Aorta (tissue), 5 donors: ENCODE measurements around the gene RASAL1. TPM values are rescaled to one million over a fixed set of nuclear protein-coding genes. Genes with fewer than 3 reads are reported as not detected.
A peak's percentile ranks its signal among the peaks of the same experiment; 100 is the strongest.

ENCODE experiments used
- ATAC-seq: fragments of 200-7000 bp; cut with Tn5 transposase; one replicate; pipeline ENCODE4 v1.9.1; 2022; ENCODE audit warnings: moderate library complexity; ENCODE audit not compliant: low FRiP score
- DNase-seq, 2 donors: peaks; one replicate each; pipeline ENCODE4 v3.0.0-alpha.2; 2020
- H3K27ac ChIP-seq, 2 donors: one replicate each; pipeline ENCODE4 v1.5.1; 2013; ENCODE audit warnings: low read length in 2 of 2, mild to moderate bottlenecking in 2 of 2, moderate library complexity in 2 of 2, control low read depth in 1 of 2, inconsistent platforms in 1 of 2, low read depth in 1 of 2
- H3K27me3 ChIP-seq, 2 donors: one replicate each; pipeline ENCODE4 v1.6.1; 2013; ENCODE audit warnings: control low read depth in 1 of 2, low read length in 1 of 2, mild to moderate bottlenecking in 1 of 2, moderate library complexity in 1 of 2; ENCODE audit not compliant: insufficient read depth in 2 of 2, control insufficient read depth in 1 of 2
- H3K36me3 ChIP-seq, 2 donors: one replicate each; pipeline ENCODE4 v1.6.1; 2013; ENCODE audit warnings: control low read depth in 1 of 2, low read length in 1 of 2, mild to moderate bottlenecking in 1 of 2; ENCODE audit not compliant: insufficient read depth in 2 of 2, control insufficient read depth in 1 of 2
- H3K4me1 ChIP-seq, 2 donors: one replicate each; pipeline ENCODE4 v1.6.1; 2013; ENCODE audit warnings: low read length in 2 of 2, control low read depth in 1 of 2, mild to moderate bottlenecking in 1 of 2, moderate library complexity in 1 of 2; ENCODE audit not compliant: insufficient read depth in 2 of 2, control insufficient read depth in 1 of 2
- H3K4me3 ChIP-seq, 2 donors: one replicate each; pipeline ENCODE4 v1.5.1; 2013; ENCODE audit warnings: low read length in 2 of 2, control low read depth in 1 of 2, mild to moderate bottlenecking in 1 of 2
- H3K9me3 ChIP-seq: one replicate; pipeline ENCODE4 v1.6.1; 2013; ENCODE audit warnings: mild to moderate bottlenecking, low read length; ENCODE audit not compliant: control insufficient read depth
- WGBS, 2 donors: extraction: QIAGEN DNeasy Blood & Tissue Kit; methylation state at CpG; one replicate each; pipeline ENCODE4 v1.1.7; 2013; 5-methylcytosine and 5-hydroxymethylcytosine counted together
- intact Hi-C, 2 donors: fragments of 100-400 bp; cut with DNase I; formaldehyde crosslinking; loops; one replicate each; pipeline versions ENCODE4 v1.14.2 to v1.15.0; 2022
- long read RNA-seq, 2 donors: library from polyadenylated mRNA; unstranded; transcript quantifications; one replicate each; pipeline ENCODE4 v2.0.0, GENCODE V29; 2020 to 2021
- polyA plus RNA-seq, 2 donors: library from polyadenylated mRNA; stranded (reverse); fragments of 200-250 nt; gene quantifications; one replicate each; pipeline ENCODE4 v1.2.3, GENCODE V29; 2013
- total RNA-seq, 2 donors: library from RNA; stranded (reverse); fragmentation: NEBNext Ultra II Directional; extraction: Animal tissue kit (Norgen Biotek cat#: 25700); gene quantifications; one replicate each; pipeline ENCODE4 v1.2.1, GENCODE V29; 2021
- donor health status: healthy with polysubstance abuse.
- donor health status: Bipolar disorder and iron deficiency.
- donor health status: DM: no; HTN: no; CAD: no.
- donor health status: DM: no; HTN: no; CAD: no.
- donor health status: DM: yes; HTN: yes; CAD: no.

RASAL1 gene
- total RNA-seq (not detected), polyA plus RNA-seq (not detected)
- long read RNA-seq, donor 1 = 0 reads
- long read RNA-seq, donor 2 = 0 reads

GRCh38 chr12:113135178-113136127 is at the start of gene RASAL1:
Gene RASAL1 (minus strand): TSS chr12:113135761. CDS start chr12:113135462, 299 bp downstream.
- H3K9me3 ChIP-seq = no peaks in the 10 kb centered on the region
- H3K27me3 ChIP-seq = no peaks in the 10 kb centered on the region
- WGBS, 2 donors = 3% methylated on average over 61 to 68 of the region's 68 CpGs
- H3K4me1 ChIP-seq = no peaks in the 10 kb centered on the region
- DNase-seq (peak in 1 of 2 donors; percentile 75), ATAC-seq (no peak)
- no peak within 1 kb of the TSS for H3K27ac ChIP-seq
- no peaks in the 10 kb centered on the region for H3K36me3 ChIP-seq
- H3K4me3 ChIP-seq = no peak within 1 kb of the TSS
- intact Hi-C loops = no loop called here

- peak; percentile 95 for ATAC-seq
These were observed 49.3 kb upstream of the RASAL1 start for GRCh38 chr12:113184900-113185179.

GRCh38 chr12:113184098-113184899 is 48.7 kb upstream of the RASAL1 start:
- no peaks in the 10 kb centered on the region for H3K9me3 ChIP-seq
- no peaks in the 10 kb centered on the region for H3K27me3 ChIP-seq
- peak in 1 of 2 donors; percentile 86 for DNase-seq
- WGBS, 2 donors = 27 to 29% methylated on average over 26 of the region's 26 CpGs
- peak overlapping the region; percentile 16 to 63 for H3K4me3 ChIP-seq
- peaks cover 2% of the 10 kb centered on the region in 2 donors for H3K4me1 ChIP-seq
- H3K36me3 ChIP-seq = peaks cover 0 to 4% of the 10 kb centered on the region in 2 donors
- intact Hi-C loops = no loop called here
- no peak overlapping the region for H3K27ac ChIP-seq
- ATAC-seq = peak; percentile 77

More at GRCh38 chr12:113184900-113185179, 49.3 kb upstream of the RASAL1 start:
- H3K4me1 ChIP-seq = peaks cover 2% of the 10 kb centered on the region in 2 donors
- peak; percentile 93 to 95 for DNase-seq
- H3K4me3 ChIP-seq = peak overlapping the region; percentile 30 to 63
- 0% methylated on average over 20 of the region's 20 CpGs for WGBS, 2 donors
- H3K9me3 ChIP-seq = no peaks in the 10 kb centered on the region
- H3K36me3 ChIP-seq = peaks cover 0 to 2% of the 10 kb centered on the region in 2 donors
- intact Hi-C loops = loop anchor here in 1 of 2 donors (5.0 kb wide), 1 partner anchor 152 kb away; the partner anchor contains the start of gene SLC8B1
- H3K27me3 ChIP-seq = no peaks in the 10 kb centered on the region
- peak overlapping the region; percentile 47 to 77 for H3K27ac ChIP-seq

DNA sequence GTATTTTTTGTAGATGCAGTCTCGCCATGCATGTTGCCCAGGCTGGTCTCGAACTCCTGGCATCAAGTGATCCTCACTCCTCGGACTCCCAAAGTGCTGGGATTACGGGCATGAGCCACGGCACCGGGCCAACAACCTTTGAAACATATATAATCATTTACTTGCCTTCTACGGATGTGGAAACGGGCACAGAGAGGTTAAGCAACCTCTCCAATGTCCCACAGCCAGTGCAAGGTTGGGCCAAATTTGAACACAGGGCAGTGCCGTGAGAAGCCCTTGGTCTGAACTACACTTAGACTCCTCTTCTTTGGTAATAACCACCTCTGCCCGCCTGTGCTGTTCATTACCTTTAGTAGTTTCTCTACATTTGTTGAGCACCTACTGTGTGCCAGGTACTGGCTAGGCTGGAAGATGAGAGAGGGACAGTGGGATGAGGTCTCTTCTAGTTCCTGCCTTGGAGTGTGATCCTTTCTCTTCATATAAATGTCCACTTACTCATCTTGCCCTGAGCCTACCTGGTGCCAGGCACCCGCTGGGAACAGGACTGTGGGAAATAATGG is 47.5 kb upstream of the RASAL1 start:
- Histone ChIP-seq H3K4me1 (peaks cover 2% of the 10 kb centered on the region in 2 donors), H3K4me3 (no peak overlapping the region), H3K27me3 (no peaks in the 10 kb centered on the region), H3K27ac (no peak overlapping the region), H3K36me3 (peaks cover 0 to 8% of the 10 kb centered on the region in 2 donors), H3K9me3 (no peaks in the 10 kb centered on the region)
- ATAC-seq (no peak), DNase-seq (no peak)
- WGBS, 2 donors = 94% methylated on average over 11 of the region's 11 CpGs
- intact Hi-C loops = no loop called here

DNA sequence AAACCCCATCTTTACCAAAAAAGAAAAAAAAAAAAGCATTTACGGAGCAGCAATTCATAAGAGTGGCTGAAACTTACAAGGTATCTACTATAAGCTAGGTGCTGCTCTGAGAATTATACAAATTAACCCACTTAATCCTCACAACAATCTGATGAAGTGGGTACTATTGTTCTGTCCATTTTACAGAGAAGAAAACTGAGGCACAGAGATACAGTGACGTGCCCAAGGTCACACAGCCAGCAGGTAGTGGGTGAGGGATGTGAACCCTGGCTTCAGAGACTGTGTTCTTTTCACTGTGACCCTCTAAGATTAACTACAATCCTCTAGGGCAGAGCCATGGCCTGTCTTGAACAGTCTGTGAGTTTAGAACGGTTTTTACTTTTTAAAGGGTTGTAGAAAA is 46.4 kb upstream of the RASAL1 start:
- peaks cover 9 to 15% of the 10 kb centered on the region in 2 donors for H3K36me3 ChIP-seq
- H3K9me3 ChIP-seq = no peaks in the 10 kb centered on the region
- ATAC-seq = no peak
- H3K4me3 ChIP-seq = no peak overlapping the region
- no peak overlapping the region for H3K27ac ChIP-seq
- intact Hi-C loops = no loop called here
- no peaks in the 10 kb centered on the region for H3K27me3 ChIP-seq
- WGBS, 2 donors = 86 to 87% methylated on average over 3 of the region's 3 CpGs
- peaks cover 2% of the 10 kb centered on the region in 2 donors for H3K4me1 ChIP-seq
- no peak for DNase-seq

- Histone ChIP-seq H3K36me3 (peaks cover 9 to 20% of the 10 kb centered on the region in 2 donors), H3K4me3 (no peak overlapping the region), H3K9me3 (no peaks in the 10 kb centered on the region), H3K27ac (no peak overlapping the region), H3K27me3 (no peaks in the 10 kb centered on the region), H3K4me1 (peaks cover 0 to 2% of the 10 kb centered on the region in 2 donors)
- intact Hi-C loops = no loop called here
- ATAC-seq = no peak
- WGBS, 2 donors = 72 to 74% methylated on average over 4 of the region's 4 CpGs
- DNase-seq = no peak
These were observed 44.8 kb upstream of the RASAL1 start for GRCh38 chr12:113180333-113180732.

DNA sequence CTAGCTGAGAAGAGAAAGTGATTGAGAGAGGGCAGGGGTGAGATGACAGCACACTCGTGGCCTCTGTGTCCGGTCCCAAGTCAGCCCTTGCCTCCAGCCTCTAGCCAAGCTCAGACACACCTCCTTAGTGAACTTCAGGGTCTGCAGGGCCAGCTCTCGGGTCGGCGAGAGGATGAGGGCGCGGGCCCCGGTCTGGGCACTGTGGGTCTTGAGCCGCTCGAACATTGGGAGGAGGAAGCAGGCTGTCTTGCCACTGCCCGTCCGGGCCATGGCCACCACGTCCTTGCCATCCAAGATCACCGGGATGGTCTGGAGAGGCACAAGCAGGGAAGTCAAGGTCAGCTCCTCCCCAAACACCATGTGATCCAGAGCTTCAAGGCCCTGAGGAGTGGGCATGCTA is 43.5 kb upstream of the RASAL1 start:
- DNase-seq (peak in 1 of 2 donors; percentile 24), ATAC-seq (no peak)
- Histone ChIP-seq H3K4me3 (no peak overlapping the region), H3K27ac (no peak overlapping the region), H3K36me3 (peaks cover 9 to 20% of the 10 kb centered on the region in 2 donors), H3K9me3 (no peaks in the 10 kb centered on the region), H3K4me1 (peaks cover 0 to under 1% of the 10 kb centered on the region in 2 donors), H3K27me3 (no peaks in the 10 kb centered on the region)
- intact Hi-C loops = loop anchor here in 1 of 2 donors (5.0 kb wide), 1 partner anchor 132 kb away; no protein-coding TSS in a partner anchor
- 95% methylated on average over 14 of the region's 14 CpGs for WGBS, 2 donors
